Stomach (tissue), 4 donors: ENCODE data around the gene QSER1.

ENCODE experiments used
- POLR2A ChIP-seq, 4 donors: fragments of 450-650 bp; IDR thresholded peaks; one replicate each; pipeline ENCODE4 v1.6.1; 2016; ENCODE audit warnings: antibody characterized with exemption in 4 of 4, control low read depth in 2 of 4, mild to moderate bottlenecking in 1 of 4, moderate library complexity in 1 of 4
- POLR2AphosphoS5 ChIP-seq, 3 donors: sonication (generic); formaldehyde crosslinking; IDR thresholded peaks; one replicate each; pipeline ENCODE4 v1.6.1; 2016; ENCODE audit warnings: antibody characterized with exemption in 3 of 3
- TF ChIP-seq, protein P1 (sequence below), 7 experiments: fragments of 450-650 bp in 4 of 7; fragments of 200-600 bp in 3 of 7; sonication (generic) in 3 of 7; IDR thresholded peaks; one replicate each; pipeline ENCODE4 v1.5.1; 2016 to 2019; ENCODE audit warnings: antibody characterized with exemption in 7 of 7, control low read depth in 2 of 7, mild to moderate bottlenecking in 1 of 7

DNA sequence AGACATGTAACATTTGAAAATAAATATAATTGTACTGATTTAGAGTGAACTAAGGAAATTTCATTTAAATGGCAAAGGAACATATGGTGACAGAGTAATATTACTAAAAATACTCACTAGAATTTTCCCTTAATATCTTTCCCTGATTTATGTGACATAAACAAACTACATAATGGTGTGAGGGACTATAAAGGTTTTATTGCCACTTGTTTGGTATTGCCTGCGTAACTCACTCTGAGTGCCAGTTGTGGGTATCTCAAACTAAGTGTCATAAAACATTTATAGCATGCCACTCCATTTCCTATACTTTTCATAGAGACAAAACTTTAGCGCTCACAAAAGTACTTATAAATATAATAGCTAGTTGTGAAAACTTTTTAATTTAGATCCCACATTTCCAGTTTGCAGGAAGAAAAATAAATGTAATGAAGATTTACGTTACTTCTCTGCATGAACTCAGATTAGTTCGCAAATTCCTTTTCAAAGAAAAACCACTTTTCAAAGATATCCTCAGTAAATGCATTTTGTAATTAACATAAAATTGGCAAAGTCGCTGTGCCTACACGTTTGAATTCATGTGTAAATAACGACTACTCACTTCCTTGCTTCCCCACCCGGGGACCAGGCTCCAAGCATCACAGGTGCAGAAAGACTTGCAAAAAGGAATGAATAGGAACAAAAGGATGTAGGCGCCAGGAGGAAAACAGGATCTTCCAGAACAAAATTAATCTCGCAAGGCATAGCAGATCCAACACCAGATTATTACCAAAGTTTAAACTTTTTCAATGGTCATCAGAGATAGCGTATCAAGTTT, 1.6 kb upstream of the QSER1 start:
- TF ChIP-seq POLR2AphosphoS5 (IDR thresholded peaks at IDR 0.05) (no peak), POLR2A (IDR thresholded peaks at IDR 0.05) (no peak)
- TF ChIP-seq, protein P1, sequence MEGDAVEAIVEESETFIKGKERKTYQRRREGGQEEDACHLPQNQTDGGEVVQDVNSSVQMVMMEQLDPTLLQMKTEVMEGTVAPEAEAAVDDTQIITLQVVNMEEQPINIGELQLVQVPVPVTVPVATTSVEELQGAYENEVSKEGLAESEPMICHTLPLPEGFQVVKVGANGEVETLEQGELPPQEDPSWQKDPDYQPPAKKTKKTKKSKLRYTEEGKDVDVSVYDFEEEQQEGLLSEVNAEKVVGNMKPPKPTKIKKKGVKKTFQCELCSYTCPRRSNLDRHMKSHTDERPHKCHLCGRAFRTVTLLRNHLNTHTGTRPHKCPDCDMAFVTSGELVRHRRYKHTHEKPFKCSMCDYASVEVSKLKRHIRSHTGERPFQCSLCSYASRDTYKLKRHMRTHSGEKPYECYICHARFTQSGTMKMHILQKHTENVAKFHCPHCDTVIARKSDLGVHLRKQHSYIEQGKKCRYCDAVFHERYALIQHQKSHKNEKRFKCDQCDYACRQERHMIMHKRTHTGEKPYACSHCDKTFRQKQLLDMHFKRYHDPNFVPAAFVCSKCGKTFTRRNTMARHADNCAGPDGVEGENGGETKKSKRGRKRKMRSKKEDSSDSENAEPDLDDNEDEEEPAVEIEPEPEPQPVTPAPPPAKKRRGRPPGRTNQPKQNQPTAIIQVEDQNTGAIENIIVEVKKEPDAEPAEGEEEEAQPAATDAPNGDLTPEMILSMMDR (IDR thresholded peaks at IDR 0.05) = no peak
